HFF-Myc (cell line): Measurements from ENCODE around the gene SPON2.

Experiments used
- DNase-seq: peaks from one replicate; pipeline ENCODE4 v3.0.0-alpha.2; 2011; ENCODE audit warnings: low read depth; ENCODE audit errors: extremely low read depth
- H3K4me3 ChIP-seq: replicated peaks from 2 replicates; pipeline ENCODE4 v1.5.1; 2011; ENCODE audit warnings: low read depth, mild to moderate bottlenecking, control low read depth, low read length
- CTCF ChIP-seq: IDR thresholded peaks from 2 replicates; pipeline ENCODE4 v1.5.1; 2012; ENCODE audit warnings: mild to moderate bottlenecking, low read depth, low read length, control low read depth; ENCODE audit errors: missing control alignments

Gene SPON2

DNA sequence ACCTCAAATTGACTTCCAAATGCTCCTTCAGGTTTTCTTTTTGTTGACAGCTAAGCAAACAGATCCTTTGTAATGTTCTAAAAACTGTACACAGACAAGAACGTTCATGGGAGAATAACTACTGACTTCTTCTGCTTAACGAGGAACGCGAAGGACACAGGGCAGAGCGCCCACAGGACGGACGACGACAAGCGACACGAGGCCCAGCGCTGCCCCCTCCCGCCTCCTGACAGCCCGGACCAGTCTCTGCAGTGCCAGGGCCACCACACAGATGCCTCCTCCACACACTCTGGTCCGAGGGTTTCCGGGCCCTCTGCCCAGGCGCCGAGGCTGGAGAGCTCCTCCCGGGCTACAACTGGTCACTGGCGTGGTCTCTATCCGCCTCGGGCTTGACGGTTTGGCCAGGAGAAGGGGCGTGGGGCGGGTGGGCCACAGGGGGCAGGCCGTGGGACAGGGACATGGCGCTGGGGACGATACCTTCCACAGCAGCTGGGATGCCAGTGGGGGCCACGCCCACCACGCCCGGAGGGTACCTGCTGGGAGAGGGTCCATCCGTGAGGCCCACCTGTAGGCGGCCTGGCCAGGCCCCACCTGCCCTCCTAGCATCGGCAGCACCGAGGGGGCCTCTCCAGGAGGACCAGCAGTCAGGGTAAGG lies 39.6 kb upstream of the SPON2 start:
- H3K4me3 ChIP-seq = no peak overlapping the region
- TF ChIP-seq CTCF = no peak
- DNase-seq = no peak

GRCh38 chr4:1211371-1211770 lies 39.0 kb upstream of the SPON2 start:
- no peak for TF ChIP-seq CTCF
- DNase-seq = no peak
- H3K4me3 ChIP-seq = no peak overlapping the region

DNA sequence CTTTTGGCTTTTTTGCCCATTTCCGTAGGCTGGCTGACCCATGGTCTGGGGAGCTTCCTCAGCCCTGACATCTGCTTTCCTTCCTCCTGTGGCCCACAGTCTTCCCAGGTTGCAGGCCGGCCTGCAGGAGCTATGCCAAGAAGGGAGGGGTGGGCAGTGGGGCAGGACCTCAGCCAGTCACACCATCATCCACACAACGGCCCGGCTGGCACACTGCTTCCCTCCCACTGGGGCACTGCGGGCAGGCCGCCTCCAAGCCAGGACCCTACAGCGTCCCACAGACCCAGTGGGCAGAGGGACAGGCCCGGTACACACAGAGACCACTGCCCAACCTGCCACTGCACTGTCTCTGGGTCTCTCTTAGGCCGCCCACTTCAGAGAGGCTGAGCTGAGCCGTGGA lies 38.6 kb upstream of the SPON2 start:
- DNase-seq = no peak
- H3K4me3 ChIP-seq = no peak overlapping the region
- TF ChIP-seq CTCF = no peak

- no peak for DNase-seq
- TF ChIP-seq CTCF = no peak
- no peak overlapping the region for H3K4me3 ChIP-seq
Observed at GRCh38 chr4:1210241-1210841, 38.0 kb upstream of the SPON2 start.

DNA sequence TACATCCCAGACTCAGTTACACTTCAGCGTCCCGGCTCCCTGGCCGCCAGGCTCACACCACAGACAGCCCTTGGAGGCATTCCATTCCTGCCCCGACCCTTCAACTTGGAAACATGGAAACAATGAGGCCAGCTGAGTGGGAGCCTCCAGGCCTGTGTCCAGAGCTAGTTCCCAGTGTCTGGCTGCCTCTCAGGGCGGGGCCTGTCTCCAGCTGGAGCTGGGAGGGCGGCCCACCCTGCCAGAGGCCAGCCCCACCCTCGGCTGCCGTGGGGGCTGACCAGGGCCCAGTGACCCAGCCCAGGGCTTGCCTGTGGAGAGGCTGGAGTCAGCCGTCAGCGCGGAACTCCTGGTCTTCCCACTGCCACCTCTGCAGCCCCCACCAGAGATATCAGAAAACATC lies 37.4 kb upstream of the SPON2 start:
- H3K4me3 ChIP-seq = no peak overlapping the region
- TF ChIP-seq CTCF = no peak
- no peak for DNase-seq

- H3K4me3 ChIP-seq = no peak overlapping the region
- no peak for TF ChIP-seq CTCF
- DNase-seq = no peak
Observed at GRCh38 chr4:1208970-1209704, 36.8 kb upstream of the SPON2 start.
